GM04504 (cell line): ENCODE results near the gene PRR30.

ENCODE experiments used
- DNase-seq: peaks from one replicate; pipeline ENCODE4 v3.0.0-alpha.2; 2012; ENCODE audit warnings: low read depth

PRR30 gene

DNA sequence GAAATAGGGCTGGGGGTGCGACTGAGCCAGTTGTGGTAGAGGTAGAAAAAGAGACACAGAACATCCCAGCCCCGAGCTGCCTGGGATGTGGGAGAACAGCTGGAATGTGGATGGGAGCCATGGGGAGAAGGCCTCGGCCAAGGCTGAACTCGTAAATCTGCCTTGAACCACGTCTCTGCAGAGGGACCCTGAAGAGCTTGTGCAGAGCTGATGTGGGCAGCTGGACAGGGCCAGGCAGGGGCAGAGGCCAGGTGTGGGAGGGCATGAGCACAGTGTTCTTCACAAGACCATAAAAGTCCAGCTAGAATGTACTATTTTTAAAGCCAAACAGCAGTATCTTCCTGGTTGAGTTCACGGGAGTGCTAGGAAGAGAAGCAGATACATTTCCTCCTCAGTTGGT, 15.3 kb upstream of the PRR30 start:
- no peak for DNase-seq

DNA sequence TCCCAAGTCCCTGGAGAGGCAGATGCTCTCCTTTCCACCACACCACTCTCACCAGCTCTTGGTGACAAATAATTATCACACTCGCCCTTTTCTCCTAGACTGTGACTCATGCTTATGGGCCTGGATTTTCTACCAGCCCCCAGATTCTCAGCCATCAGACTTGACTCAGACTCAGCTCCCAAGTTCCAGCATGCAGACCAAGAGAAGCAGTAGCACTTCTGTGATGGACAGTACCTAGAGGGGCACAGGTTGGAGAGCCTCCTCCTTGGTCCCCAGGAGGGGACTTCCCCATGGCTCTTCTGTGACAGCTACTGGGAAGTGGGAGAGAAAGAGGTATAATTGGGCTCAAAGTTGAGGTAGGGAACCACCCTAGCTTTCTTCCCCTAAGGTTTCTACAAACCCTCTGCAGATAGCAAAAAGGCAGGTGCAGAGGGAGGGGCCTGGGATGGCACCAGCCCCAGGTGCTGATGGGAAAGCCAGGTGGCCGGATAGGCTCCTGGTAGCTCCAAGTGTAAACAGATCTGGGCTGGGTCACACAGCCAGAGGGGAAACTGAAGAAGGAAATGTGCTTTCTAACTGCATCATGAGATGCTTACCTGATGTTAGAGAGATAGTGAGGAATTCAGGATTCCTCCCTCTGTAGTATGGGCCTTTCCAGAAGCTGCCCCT, 13.7 kb upstream of the PRR30 start:
- DNase-seq = no peak

- no peak for DNase-seq
Measured at GRCh38 chr2:27152102-27152795, 13.0 kb upstream of the PRR30 start.

GRCh38 chr2:27150639-27151230, 11.5 kb upstream of the PRR30 start:
- no peak for DNase-seq

GRCh38 chr2:27149570-27150405, 10.6 kb upstream of the PRR30 start:
- DNase-seq = no peak

DNA sequence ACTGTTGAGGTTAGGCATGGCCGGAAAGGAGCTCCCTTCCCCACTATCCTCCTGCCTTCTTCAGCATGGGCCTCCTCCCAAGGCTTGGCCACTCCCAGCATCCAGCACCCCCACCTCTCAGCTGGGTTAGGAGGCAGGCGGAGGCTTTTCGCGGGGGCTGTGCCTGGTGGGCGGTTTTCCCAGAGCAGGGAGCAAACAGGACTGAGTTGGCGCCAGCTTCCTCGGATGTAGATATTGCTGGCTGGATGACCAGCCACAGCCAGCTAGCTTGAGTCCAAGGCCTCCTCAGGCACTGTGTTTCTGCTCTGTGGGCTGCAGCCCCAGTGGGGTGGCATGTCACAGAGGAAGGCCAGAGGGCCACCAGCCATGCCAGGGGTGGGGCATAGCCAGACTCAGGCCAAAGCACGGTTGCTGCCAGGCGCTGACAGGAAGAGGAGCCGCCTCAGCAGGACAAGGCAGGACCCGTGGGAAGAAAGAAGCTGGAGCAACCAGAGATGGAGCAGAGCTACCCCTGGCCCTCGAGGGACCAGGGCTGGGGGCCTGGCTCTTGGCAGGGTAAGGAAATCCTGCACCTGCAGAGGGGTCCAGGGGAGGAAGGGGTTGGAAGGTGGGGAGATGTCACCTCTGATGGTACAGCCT, 9.7 kb upstream of the PRR30 start, which contains the start of gene TCF23:
Gene TCF23, plus strand, starts transcription at position 204 of the 639 bp plus-strand sequence. Its CDS starts 130 bp downstream, at position 334.
- DNase-seq = no peak

DNA sequence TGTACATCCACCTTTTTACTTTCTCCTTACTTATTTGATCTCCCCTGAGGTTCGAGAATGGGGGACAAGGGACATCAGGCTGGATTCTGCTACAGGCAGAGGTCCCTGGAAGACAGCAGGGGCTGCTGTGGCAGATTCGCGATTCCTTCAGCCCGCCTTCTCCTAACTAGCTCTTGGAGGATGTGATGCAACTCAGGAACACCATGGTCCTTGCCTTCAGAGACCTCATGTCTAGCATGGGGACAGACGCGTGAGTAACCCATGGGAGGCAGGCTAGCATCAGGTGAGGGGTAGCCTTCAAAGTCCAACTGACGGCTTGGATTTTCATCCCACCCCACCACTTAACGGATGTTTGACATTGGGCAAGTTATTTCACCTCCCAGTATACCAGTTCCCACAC, 8.7 kb upstream of the PRR30 start:
- DNase-seq = no peak

DNA sequence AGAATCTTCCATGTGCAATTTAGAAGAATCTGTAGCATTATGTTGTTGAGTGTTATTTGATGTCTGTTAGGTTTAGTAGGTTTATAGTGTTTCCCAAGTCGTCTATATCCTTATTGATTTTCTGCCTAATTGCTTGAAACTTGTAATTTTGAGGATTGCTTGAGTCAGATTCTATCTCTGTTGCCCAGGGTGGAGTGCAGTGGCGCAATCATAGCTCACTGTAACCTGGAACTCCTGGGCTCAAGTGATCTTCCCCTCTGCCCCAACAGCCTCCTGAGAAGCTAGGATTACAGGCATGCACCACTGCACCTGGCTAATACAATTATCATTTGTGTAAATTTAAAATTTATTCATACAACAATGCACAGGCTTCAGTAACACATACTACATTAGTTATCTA, 6.5 kb upstream of the PRR30 start:
- no peak for DNase-seq

GRCh38 chr2:27143285-27143684, 4.1 kb upstream of the PRR30 start:
- DNase-seq = no peak

DNA sequence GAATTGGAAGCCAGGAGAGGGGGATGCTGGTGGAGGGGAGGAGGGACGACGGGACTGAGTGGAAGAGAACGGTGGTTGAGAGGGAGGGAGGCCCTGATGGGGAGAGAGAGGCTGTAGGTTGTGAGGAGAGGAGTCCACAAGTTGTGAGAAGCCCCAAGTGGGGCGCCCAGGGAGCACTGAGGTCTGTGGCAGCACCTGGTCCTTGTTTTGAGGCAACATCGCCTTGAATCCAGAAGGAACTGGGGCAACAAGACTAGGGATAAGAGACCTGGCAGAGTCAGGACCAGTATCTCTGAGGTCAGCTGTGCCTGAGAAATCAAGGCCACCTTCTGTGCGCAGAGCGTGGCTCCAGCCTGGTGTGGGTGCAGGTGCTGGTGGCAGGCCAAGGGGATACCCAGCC, 1.1 kb downstream of the PRR30 start:
- no peak for DNase-seq

GRCh38 chr2:27137322-27137935, 1.8 kb downstream of the PRR30 start:
- DNase-seq = no peak

GRCh38 chr2:27136751-27137150, 2.5 kb downstream of the PRR30 start:
- no peak for DNase-seq

GRCh38 chr2:27135478-27135955, 3.7 kb downstream of the PRR30 start:
- DNase-seq = no peak

DNA sequence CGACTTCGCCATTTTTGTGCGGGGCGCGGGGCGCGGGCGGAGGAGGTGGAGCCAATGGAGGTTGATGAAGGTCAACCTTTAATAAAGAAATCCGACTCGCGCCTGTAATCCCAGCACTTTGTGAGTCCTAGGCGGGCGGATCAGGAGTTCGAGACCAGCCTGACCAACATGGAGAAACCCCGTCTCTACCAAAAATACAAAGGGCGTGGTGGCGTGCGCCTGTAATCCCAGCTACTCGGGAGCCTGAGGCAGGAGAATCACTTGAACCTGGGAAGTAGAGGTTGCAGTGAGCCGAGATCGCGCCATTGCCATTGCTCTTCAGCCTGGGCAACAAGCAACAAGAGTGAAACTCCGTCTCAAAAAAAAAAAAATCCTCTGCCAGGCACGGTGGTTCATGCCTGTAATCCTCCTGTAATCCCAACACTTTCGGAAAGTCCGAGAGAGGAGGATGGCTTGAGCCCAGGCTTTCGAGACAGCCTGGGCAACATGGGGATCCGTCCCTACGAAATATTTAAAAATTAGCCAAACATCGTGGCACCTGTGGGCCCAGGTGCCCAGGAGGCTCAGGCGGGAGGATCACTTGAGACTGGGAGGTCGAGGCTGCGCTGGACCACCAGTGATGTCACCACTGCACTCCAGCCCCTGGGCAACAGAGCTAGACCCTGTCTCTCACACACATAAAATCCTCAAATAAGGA, 4.3 kb downstream of the PRR30 start:
- DNase-seq = no peak

- DNase-seq = peak; percentile 88
Measured at GRCh38 chr2:27133905-27134780, 5.1 kb downstream of the PRR30 start, which contains the start of gene PREB. Gene PREB (minus strand): TSS chr2:27134636. CDS start chr2:27134421, 215 bp downstream.

DNA sequence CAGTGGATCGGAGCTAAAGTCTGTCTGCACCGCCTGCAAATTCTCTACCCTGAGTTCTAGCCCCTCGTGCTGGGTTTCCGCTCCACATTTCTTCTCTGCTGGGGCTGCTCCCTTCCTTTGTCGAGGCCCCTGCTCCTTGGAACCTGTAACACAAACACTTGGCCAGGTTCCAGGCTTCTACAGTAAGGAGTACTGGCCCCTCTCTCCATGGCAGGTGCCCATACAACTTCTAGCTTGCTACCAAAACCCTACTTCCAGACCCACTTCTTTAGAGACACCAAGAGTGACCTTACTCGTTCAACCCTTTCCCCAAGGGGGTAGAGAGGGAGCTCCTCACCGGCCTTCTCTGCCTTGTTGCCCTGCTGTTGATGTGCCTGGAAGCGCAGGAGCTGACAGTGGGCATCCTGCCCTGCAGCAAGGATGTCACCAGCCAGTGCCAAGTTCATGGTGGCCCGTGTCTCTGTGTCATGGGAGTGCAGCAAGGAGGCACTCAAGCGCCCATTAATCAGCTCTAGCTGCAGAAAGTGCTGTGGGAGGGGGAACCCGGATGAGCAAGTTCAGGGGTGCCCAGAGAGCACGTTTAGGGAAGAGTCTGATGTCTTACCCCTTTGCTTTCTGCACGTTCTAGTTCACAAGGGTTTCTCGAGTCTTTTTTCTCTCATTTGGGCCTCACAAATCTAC, 5.9 kb downstream of the PRR30 start:
- no peak for DNase-seq

- no peak for DNase-seq
Measured at GRCh38 chr2:27131429-27131828, 7.8 kb downstream of the PRR30 start.

- no peak for DNase-seq
Measured at GRCh38 chr2:27130396-27130795, 8.8 kb downstream of the PRR30 start.
